SK-N-MC (cell line): ENCODE measurements around the gene COLEC11.

Source experiments
- DNase-seq: peaks from one replicate; pipeline ENCODE4 v3.0.0-alpha.2; 2011; ENCODE audit warnings: low read depth, low spot score
- H3K27ac ChIP-seq: fragments of 200-600 bp; sonication (generic); 2 replicates; pipeline ENCODE4 v1.5.1; 2016; ENCODE audit warnings: mixed run types
- H3K36me3 ChIP-seq: fragments of 200-600 bp; sonication (generic); 2 replicates; pipeline ENCODE4 v1.6.1; 2017; ENCODE audit warnings: antibody characterized with exemption, low read length, mixed read lengths; ENCODE audit not compliant: insufficient read depth
- H3K4me3 ChIP-seq: fragments of 200-600 bp; sonication (generic); 2 replicates; pipeline ENCODE4 v1.5.1; 2016
- H3K9ac ChIP-seq: fragments of 200-600 bp; sonication (generic); 2 replicates; pipeline ENCODE4 v1.8.0; 2017; ENCODE audit warnings: mixed run types, mixed read lengths; ENCODE audit not compliant: insufficient read length
- H3K9me3 ChIP-seq: fragments of 200-600 bp; sonication (generic); 2 replicates; pipeline ENCODE4 v1.6.1; 2017; ENCODE audit warnings: low read depth, mild to moderate bottlenecking, antibody characterized with exemption, low read length, moderate library complexity, mixed read lengths
- EZH2 ChIP-seq: fragments of 200-600 bp; sonication (generic); IDR thresholded peaks from one replicate; pipeline ENCODE4 v1.6.1; 2017; ENCODE audit warnings: antibody characterized with exemption
- FOXP2 ChIP-seq: optimal IDR thresholded peaks from 2 replicates; pipeline ENCODE3; 2011; ENCODE audit warnings: mild to moderate bottlenecking, moderate library complexity; ENCODE audit not compliant: insufficient read depth; ENCODE audit errors: extremely low read length, control extremely low read depth
- POLR2AphosphoS5 ChIP-seq: IDR thresholded peaks from 2 replicates; pipeline ENCODE4 v1.6.1; 2012; ENCODE audit warnings: mild to moderate bottlenecking, low read depth, low read length, borderline replicate concordance

Gene COLEC11

GRCh38 chr2:3637692-3638455 is 43.0 kb downstream of the COLEC11 start:
- no peak for DNase-seq
- Histone ChIP-seq H3K36me3 (no peaks in the 10 kb centered on the region), H3K9me3 (no peaks in the 10 kb centered on the region), H3K27ac (no peak overlapping the region), H3K4me3 (no peak overlapping the region), H3K9ac (no peak overlapping the region)
- no peak for TF ChIP-seq EZH2
- no peak for TF ChIP-seq FOXP2
- TF ChIP-seq POLR2AphosphoS5, result no peak

GRCh38 chr2:3638456-3638810 is 43.5 kb downstream of the COLEC11 start:
- Histone ChIP-seq H3K4me3 (no peak overlapping the region), H3K27ac (no peak overlapping the region), H3K9ac (no peak overlapping the region), H3K36me3 (no peaks in the 10 kb centered on the region), H3K9me3 (no peaks in the 10 kb centered on the region)
- TF ChIP-seq EZH2, result no peak
- no peak for DNase-seq

GRCh38 chr2:3639015-3639630 is 44.2 kb downstream of the COLEC11 start:
- H3K9me3 ChIP-seq, result no peaks in the 10 kb centered on the region
- H3K27ac ChIP-seq, result no peak overlapping the region
- no peak overlapping the region for H3K4me3 ChIP-seq
- TF ChIP-seq POLR2AphosphoS5 (no peak), FOXP2 (no peak), EZH2 (no peak)
- H3K9ac ChIP-seq, result no peak overlapping the region
- no peak for DNase-seq
- no peaks in the 10 kb centered on the region for H3K36me3 ChIP-seq

GRCh38 chr2:3639653-3640052 is 44.7 kb downstream of the COLEC11 start:
- no peak overlapping the region for H3K4me3 ChIP-seq
- H3K9ac ChIP-seq, result no peak overlapping the region
- TF ChIP-seq FOXP2 (no peak), EZH2 (no peak), POLR2AphosphoS5 (no peak)
- no peak for DNase-seq
- no peaks in the 10 kb centered on the region for H3K36me3 ChIP-seq
- H3K27ac ChIP-seq, result no peak overlapping the region
- H3K9me3 ChIP-seq, result no peaks in the 10 kb centered on the region

- H3K27ac ChIP-seq, result no peak overlapping the region
- H3K36me3 ChIP-seq, result no peaks in the 10 kb centered on the region
These were observed 46.3 kb downstream of the COLEC11 start for GRCh38 chr2:3641181-3641580.

GRCh38 chr2:3641841-3642421 is 47.0 kb downstream of the COLEC11 start:
- no peak overlapping the region for H3K4me3 ChIP-seq
- H3K9me3 ChIP-seq, result no peaks in the 10 kb centered on the region
- no peaks in the 10 kb centered on the region for H3K36me3 ChIP-seq
- DNase-seq, result no peak
- H3K9ac ChIP-seq, result no peak overlapping the region
- TF ChIP-seq POLR2AphosphoS5, result no peak
- no peak for TF ChIP-seq EZH2
- no peak for TF ChIP-seq FOXP2
- no peak overlapping the region for H3K27ac ChIP-seq

More at GRCh38 chr2:3641181-3641580, 46.3 kb downstream of the COLEC11 start:
- H3K9ac ChIP-seq, result no peak overlapping the region
- no peak for DNase-seq
- H3K9me3 ChIP-seq, result no peaks in the 10 kb centered on the region
- no peak overlapping the region for H3K4me3 ChIP-seq
- TF ChIP-seq FOXP2 (no peak), EZH2 (no peak), POLR2AphosphoS5 (no peak)

GRCh38 chr2:3642521-3643215 is 47.8 kb downstream of the COLEC11 start:
- Histone ChIP-seq H3K4me3 (no peak overlapping the region), H3K36me3 (no peaks in the 10 kb centered on the region), H3K9ac (no peak overlapping the region), H3K9me3 (no peaks in the 10 kb centered on the region), H3K27ac (no peak overlapping the region)
- DNase-seq, result no peak
- TF ChIP-seq FOXP2 (no peak), EZH2 (no peak), POLR2AphosphoS5 (no peak)

- no peak overlapping the region for H3K4me3 ChIP-seq
- no peak overlapping the region for H3K27ac ChIP-seq
- no peaks in the 10 kb centered on the region for H3K9me3 ChIP-seq
- no peaks in the 10 kb centered on the region for H3K36me3 ChIP-seq
- no peak overlapping the region for H3K9ac ChIP-seq
- DNase-seq, result no peak
- TF ChIP-seq FOXP2 (no peak), POLR2AphosphoS5 (no peak), EZH2 (no peak)
These were observed 48.7 kb downstream of the COLEC11 start for GRCh38 chr2:3643371-3644245.
